Raji (cell line): Measurements from ENCODE around the gene MUS81.

ENCODE experiments used
- POLR2A ChIP-seq: IDR thresholded peaks from 2 replicates; pipeline ENCODE4 v1.6.1; 2011; ENCODE audit warnings: low read depth, low read length, control low read depth; ENCODE audit not compliant: insufficient read depth

Gene MUS81

DNA sequence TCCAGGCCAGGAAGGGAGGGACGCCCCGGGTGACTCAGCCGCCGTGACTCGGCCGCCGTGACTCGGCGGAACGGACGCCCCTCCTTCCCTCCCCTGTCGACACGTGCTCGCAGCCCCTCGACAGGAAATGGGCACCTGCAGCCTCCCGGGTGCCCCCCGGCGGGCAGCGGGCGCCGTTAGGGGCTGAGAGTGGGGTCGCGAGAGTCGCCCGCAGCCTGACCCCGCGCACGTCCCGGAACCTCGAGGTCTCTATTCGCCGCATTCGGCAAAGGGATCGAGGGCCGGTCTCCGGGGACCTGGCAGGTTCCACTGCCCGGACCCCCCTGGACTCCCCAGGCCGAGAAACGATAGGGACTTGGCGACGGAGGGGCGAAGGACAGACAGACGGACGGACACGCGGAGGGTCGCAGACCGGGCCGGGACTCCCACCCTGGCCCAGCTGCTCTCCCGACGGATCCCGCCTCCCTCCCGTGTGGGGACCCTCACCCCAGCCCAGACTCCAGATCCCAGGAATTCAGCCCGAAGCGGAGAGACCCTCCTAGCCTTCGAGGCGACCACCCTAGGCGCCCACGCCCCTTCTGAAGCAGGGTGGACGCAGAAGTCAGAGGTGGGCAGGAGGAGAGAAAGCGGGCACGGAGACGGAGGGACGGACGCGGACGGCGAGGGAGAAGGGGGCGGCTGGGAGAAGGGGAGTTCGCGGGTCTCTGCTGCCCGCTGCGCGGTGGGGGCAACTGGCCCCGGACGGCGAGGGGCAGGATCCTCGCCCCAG, 39.3 kb downstream of the MUS81 start:
- no peak for TF ChIP-seq POLR2A

DNA sequence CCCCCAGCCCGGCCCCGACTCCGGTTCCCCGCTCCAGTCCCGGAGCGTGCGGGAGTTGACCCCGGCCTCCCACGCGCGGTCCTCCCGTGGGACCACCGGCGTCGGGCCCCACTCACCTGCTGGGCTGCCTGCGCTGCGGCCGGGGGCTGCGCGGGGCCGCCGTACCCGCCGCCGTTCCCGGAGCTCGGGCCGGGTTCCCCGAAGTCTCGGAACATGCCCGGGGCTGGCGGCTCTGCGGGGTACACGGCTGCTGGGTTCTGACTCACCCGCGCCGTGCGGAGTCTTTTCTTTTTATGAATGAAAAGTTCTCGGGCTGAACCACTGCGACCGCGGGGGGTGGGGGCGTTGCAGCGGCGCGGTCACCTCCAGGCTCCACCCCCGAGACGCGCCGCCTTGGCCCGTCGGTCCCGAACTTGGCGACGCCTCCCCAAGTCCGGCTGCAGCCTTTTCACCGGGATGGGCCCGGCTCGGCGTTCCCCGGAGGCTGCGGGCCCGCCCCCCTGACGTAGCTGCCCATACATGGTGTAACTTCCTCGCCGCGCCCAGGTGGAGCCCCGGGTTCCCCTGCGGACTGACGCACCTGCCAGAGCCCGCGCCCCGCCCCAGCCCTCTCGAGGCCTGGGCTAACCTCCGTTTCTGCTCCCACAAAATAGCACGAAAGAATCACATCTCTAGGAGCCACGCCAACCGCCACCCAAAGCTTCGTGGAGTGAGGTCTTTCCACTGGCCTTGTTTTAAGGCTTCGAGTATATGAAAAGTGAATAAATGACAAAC, 40.1 kb downstream of the MUS81 start, which contains the start of gene FOSL1:
Gene FOSL1, minus strand, starts transcription at position 264 of the 774 bp plus-strand sequence. Its CDS starts 49 bp downstream, at position 215.
- TF ChIP-seq POLR2A = no peak

DNA sequence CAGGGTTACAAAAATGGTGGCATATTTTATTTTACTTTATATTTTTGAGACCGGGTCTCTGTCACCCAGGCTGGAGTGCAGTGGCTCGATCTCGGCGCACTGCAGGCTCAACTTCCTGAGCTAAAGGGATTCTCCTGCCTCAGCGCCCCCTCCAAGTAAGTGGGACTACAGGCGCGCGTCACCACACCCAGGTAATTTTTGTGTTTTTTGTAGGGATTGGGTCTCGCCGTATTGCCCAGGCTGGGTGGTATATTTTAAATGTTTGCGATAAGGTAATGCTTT, 40.6 kb downstream of the MUS81 start:
- TF ChIP-seq POLR2A = no peak

DNA sequence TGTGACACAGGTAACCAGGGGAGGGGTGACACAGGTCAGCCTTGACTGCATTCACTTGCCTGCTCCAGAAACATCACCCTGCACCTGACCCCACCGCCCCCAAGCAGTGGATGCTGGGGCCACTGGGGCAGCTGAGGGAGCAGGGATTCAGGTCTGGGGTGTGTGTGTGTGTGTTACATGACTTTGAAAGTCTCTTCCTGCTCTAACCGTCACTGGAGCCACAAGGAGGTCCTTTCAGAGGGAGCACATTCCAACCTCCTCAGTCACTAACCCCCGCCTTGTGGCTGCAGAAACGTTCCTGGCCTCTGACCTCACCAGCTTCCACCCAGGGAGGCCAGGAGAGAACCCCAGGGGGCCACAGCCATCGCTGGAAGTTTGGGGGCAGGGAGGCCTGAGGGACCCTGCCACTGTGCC, 42.8 kb downstream of the MUS81 start:
- TF ChIP-seq POLR2A = no peak

DNA sequence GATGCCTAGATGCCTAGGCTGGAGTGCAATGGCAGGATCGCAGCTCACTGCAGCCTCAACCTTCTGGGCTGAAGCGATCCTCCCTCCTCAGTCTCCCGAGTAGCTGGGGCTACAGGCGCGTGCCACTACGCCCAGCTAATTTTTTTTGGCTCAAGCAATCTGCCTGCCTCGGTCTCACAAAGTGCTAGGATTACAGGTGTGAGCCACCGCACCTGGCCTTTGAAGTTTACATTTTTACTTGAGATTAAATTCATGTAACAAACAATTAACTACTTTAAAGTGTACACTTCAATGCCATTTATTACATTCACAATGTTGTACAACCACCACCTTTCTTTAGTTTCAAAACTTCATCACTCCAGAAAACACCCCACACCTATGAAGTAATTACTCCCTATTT, 43.5 kb downstream of the MUS81 start:
- no peak for TF ChIP-seq POLR2A

DNA sequence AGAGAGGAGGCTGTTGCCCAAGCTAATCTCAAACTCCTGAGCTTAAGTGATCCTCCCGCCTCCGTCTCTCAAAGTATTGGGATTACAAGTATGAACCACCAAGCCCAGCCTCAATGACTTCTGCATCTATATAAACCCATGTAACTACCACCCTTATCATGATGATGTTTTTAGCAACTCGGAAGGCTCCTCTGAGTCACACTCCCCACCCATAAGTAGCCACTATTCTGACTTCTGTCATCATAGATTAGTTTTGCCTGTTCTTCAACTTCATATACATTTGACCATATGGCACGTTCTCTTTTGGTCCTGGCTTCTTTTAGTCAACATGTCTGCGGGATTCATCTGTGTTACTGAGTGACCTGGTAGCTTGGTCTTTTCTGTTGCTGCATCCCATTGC, 46.4 kb downstream of the MUS81 start:
- no peak for TF ChIP-seq POLR2A

DNA sequence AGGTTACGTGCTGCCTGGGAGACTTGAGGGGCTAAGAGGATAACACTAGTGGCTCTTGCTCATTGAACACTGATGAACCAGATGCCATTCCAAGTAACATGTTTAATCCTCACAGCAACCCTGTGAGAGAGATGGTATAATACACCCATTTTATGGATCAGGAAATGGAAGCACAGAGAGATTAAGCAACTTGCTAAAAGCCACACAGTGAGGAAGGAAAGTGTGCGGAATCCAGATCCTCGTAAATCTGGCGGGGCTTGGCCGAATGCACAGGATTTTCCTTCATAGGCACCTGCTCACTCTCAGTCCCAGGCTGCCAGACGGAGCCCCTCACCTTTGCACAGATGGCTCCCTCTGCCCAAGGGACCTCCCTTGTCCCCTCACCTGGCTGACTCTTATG, 47.6 kb downstream of the MUS81 start:
- no peak for TF ChIP-seq POLR2A

DNA sequence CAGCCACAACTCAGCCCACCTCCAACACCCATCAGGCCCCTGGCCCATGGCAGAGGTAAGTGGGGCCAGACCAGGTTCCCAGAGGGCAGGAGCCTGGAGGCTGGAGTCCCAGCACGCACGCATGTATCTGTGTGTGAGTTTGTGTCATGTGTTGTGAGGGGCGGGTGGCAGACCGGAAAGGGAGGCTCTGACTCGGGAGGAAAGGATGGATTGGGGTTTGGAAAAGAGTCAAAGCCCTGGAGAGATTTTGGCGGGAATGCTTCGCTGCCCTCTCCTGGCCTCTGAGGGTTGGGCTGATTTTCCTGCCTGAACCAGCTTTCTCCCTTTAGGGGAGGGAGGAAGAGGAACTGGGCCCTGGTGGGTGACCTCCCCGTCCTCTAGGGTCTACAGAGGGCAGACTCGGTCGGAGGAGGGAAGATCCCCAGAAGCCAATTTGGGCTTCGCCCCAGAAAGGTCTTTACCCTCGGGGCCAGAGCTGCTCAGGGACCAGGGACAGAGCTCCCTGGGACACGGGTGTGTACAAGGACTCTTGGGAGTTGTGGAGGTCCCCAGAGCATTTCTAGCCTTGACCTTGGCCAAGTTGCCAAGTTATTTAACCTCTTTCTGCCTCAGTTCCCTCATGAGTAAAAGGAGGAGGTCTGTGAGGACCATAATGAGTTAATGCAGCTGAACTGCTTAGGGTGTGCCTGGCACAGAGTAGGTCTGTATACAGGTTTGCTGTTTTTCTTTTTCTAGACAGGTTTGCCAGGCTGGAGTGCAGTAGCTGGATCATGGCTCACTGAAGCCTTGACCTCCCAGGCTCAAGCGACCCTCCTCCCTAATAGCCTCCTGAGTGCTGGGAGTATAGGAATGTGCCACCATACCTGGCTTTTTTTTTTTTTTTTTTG, 51.7 kb downstream of the MUS81 start:
- TF ChIP-seq POLR2A = no peak

DNA sequence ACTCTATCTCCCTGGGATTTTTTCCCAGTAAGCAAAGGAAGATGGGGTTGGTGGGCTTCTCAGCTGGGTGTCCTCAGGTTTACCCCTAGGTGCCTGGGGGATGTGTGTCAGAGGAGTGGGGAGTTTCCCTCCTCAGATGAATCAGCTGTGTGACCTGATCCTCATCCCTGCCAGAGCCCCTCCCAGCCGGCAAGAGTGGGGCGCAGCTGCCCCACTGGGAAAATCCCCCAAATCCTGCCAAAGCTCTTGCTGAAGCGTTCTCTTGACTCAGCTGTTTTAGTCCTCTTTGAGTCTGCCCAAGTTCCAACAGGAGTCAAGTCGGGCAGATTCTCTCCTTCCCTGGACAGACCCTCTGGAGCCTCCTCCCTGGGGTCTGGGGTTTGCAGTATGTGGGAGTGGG, 52.6 kb downstream of the MUS81 start:
- TF ChIP-seq POLR2A = no peak

DNA sequence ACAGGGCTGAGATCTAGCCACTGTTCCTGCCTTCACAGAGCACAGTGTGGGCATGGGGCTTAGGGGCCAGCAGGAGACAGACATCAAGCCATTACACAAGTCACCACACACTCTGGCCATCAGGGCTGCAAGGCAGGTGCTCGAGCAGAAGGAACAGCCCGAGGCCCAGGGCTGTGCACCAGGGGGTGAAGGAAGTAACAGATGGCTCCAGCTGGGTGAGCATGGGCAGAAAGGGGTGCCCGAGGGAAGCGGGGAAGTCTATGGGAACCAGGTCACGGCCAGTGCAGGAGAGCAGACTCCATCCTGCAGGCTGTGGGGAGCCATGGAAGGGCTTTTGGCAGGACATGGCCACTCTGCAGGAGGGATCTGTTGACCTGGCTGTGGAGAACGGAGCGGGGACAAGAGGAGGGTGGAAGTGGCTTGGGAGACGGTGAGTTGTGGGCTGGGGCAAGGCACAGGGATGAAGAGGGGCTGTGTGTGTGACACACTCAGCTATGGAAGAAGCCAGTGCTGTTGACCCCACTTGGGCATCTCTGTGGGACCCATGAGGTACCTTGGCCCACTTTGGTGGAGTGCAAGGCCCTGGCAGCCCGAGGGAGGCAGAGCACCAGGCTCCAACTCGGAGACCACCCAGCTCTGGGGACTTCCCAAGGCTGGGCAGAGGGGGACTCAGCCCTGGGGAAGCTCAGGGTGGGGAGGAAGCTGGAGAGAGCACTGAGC, 55.0 kb downstream of the MUS81 start:
- no peak; the same call in 1 of the 2 replicates for TF ChIP-seq POLR2A

DNA sequence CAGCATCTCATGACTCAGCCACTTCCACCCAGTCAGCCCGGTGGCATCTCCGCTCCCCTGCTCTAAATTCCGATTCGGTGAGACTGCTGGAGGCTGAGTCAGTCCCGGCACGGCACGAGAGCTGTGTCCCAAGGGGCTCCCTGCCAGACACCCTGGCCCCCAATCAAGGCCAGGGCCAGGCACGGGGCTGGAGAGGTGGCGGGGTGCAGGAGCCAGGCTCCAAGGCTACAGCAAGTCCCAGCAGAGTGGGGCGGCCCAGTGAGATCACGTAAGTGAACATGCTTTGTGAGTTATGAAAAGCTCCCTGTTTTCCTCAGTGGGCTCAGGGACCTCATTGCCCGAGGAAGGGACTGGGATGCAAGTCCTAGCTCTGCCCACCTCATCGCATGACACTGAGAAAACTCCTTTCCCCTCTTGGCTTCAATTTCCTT, 55.6 kb downstream of the MUS81 start:
- TF ChIP-seq POLR2A = 0 out of 2 replicates have a peak, but pooled peaks have one; percentile 8
